ENCODE results near the gene TSEN15. TPM values are rescaled to one million over a fixed set of nuclear protein-coding genes. Genes with fewer than 3 reads are reported as not detected.

The TSEN15 gene
- total and polyA plus RNA-seq, 2 experiments from 2014 or later: 55.8 TPM

DNA sequence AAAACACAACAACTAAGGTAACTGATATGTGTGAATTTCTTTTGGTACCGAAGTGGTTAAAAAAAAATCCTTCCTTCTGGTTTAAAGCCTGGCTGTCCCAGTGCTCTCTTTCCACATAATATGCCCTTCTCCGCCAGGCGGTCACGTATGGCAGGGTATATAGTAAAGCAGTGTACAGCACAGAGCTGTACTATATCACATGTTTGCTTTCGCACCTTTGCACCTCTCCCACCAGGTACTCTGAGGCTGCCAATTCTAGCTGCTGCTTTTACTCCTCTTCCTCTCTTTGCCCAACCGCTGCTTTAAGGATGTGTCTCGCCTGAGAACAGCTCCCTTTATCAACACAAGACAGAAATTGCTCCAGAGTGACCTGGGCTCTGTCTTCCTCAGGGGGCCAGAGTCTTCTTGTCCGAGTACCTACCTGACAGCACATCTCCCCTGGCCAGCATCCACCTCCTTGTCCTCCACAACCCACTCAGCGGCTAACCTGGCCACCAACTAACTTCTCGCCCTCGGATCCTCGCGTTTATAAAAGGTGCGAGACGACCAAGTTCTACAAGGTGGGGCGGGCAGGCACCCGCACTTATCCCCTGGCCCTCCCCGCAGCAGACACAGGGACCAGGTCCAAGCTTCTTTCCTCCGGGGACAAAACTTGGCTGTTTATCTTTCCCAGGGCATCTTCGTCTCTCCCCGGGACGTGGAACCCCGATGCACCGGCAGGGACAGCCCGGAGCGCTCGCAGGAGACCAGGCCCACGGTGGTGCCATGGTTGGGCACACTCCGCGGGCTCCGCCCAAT, 15.6 kb upstream of the TSEN15 start (continued):
- TF ChIP-seq, protein P1, sequence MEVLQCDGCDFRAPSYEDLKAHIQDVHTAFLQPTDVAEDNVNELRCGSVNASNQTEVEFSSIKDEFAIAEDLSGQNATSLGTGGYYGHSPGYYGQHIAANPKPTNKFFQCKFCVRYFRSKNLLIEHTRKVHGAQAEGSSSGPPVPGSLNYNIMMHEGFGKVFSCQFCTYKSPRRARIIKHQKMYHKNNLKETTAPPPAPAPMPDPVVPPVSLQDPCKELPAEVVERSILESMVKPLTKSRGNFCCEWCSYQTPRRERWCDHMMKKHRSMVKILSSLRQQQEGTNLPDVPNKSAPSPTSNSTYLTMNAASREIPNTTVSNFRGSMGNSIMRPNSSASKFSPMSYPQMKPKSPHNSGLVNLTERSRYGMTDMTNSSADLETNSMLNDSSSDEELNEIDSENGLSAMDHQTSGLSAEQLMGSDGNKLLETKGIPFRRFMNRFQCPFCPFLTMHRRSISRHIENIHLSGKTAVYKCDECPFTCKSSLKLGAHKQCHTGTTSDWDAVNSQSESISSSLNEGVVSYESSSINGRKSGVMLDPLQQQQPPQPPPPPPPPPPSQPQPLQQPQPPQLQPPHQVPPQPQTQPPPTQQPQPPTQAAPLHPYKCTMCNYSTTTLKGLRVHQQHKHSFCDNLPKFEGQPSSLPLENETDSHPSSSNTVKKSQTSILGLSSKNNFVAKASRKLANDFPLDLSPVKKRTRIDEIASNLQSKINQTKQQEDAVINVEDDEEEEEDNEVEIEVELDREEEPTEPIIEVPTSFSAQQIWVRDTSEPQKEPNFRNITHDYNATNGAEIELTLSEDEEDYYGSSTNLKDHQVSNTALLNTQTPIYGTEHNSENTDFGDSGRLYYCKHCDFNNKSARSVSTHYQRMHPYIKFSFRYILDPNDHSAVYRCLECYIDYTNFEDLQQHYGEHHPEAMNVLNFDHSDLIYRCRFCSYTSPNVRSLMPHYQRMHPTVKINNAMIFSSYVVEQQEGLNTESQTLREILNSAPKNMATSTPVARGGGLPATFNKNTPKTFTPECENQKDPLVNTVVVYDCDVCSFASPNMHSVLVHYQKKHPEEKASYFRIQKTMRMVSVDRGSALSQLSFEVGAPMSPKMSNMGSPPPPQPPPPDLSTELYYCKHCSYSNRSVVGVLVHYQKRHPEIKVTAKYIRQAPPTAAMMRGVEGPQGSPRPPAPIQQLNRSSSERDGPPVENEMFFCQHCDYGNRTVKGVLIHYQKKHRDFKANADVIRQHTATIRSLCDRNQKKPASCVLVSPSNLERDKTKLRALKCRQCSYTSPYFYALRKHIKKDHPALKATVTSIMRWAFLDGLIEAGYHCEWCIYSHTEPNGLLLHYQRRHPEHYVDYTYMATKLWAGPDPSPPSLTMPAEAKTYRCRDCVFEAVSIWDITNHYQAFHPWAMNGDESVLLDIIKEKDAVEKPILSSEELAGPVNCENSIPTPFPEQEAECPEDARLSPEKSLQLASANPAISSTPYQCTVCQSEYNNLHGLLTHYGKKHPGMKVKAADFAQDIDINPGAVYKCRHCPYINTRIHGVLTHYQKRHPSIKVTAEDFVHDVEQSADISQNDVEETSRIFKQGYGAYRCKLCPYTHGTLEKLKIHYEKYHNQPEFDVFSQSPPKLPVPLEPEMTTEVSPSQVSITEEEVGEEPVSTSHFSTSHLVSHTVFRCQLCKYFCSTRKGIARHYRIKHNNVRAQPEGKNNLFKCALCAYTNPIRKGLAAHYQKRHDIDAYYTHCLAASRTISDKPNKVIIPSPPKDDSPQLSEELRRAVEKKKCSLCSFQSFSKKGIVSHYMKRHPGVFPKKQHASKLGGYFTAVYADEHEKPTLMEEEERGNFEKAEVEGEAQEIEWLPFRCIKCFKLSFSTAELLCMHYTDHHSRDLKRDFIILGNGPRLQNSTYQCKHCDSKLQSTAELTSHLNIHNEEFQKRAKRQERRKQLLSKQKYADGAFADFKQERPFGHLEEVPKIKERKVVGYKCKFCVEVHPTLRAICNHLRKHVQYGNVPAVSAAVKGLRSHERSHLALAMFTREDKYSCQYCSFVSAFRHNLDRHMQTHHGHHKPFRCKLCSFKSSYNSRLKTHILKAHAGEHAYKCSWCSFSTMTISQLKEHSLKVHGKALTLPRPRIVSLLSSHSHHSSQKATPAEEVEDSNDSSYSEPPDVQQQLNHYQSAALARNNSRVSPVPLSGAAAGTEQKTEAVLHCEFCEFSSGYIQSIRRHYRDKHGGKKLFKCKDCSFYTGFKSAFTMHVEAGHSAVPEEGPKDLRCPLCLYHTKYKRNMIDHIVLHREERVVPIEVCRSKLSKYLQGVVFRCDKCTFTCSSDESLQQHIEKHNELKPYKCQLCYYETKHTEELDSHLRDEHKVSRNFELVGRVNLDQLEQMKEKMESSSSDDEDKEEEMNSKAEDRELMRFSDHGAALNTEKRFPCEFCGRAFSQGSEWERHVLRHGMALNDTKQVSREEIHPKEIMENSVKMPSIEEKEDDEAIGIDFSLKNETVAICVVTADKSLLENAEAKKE (CRISPR knock-in tag; IDR thresholded peaks at IDR 0.05): no peak

DNA sequence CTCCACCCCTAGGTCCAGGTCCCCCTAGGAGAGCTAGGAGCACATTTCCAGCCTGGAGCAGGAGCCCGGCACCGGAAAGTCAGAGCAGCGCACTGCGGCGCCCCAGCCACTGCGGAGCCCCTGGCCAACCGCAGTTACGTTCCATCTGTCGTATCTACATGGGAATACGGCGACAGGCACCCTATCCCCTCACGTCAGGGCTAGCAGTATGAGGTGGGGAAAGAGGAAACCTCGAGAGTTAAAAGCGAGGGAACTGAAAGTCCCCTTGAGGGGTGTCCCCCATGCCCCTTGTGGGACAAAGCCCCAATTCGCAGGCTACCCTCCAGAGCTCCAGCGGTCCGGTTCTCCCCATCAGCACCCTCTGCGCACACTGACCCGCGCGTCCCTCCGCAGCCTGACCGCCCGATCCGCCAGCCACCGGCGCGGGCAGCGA, 15.0 kb upstream of the TSEN15 start:
- ATAC-seq (peak; percentile 80), DNase-seq (ENCODE audit: low spot score) (peak; percentile 74)
- Histone ChIP-seq H4K20me1 (replicated peaks; ENCODE audit: insufficient read depth) (no peaks in the 10 kb centered on the region), H3K4me3 (peak overlapping the region; percentile 77), H3F3A (replicated peaks; ENCODE audit: low read depth) (peaks cover 9% of the 10 kb centered on the region; the same call in 1 of the 2 replicates), H3K4me2 (peak overlapping the region; percentile 87), H2AFZ (peak overlapping the region; percentile 91), H3K27ac (ENCODE audit: low read depth) (no peak overlapping the region), H3K9me2 (ENCODE audit: insufficient read depth) (no peaks in the 10 kb centered on the region), H3K79me2 (replicated peaks; ENCODE audit: insufficient read depth) (no peaks in the 10 kb centered on the region), H3K36me3 (ENCODE audit: insufficient read depth) (peaks cover 3% of the 10 kb centered on the region; the same call in 1 of the 2 replicates), H3K4me1 (ENCODE audit: insufficient read depth) (peaks cover 16% of the 10 kb centered on the region), H3K27me3 (ENCODE audit: insufficient read depth) (peaks cover 76% of the 10 kb centered on the region)
- Mint-ChIP-seq H3K4me3 (peak overlapping the region; percentile 72), H3K9me3 (no peaks in the 10 kb centered on the region; the same call in 2 of the 3 replicates), H3K36me3 (ENCODE audit: low read depth) (no peaks in the 10 kb centered on the region), H3K27me3 (ENCODE audit: insufficient read depth, low read depth, poor library complexity) (peaks cover 36% of the 10 kb centered on the region), H3K27ac (no peak overlapping the region), H3K4me1 (peaks cover 10% of the 10 kb centered on the region)
- TF ChIP-seq POLR2AphosphoS5 (IDR thresholded peaks at IDR 0.05; ENCODE audit: low read depth) (peak; percentile 31; the same call in 1 of the 2 replicates), JUNB (IDR thresholded peaks at IDR 0.05; ENCODE audit: unreplicated experiment) (no peak)

Data from GM23338 (cell line).